ENCODE results near the gene ZER1.

GRCh38 chr9:128701227-128701854, 70.4 kb downstream of the ZER1 start:
- TF ChIP-seq CTCF (IDR thresholded peaks at IDR 0.05) (no peak), POLR2A (IDR thresholded peaks at IDR 0.05) (no peak)

All from uterus (tissue), 2 donors.